DMS 273 (cell line): ENCODE results near the gene GTF2B.
A peak's percentile ranks its signal among the peaks of the same experiment; 100 is the strongest.
"Not testable (repeated sequence)": the region's sequence is repeated elsewhere in the genome, so short reads cannot be mapped to it uniquely, and the experiment has no call there.

ENCODE experiments used
- DNase-seq: peaks from one replicate; lab custom pipeline; 2025; ENCODE audit not compliant: unreplicated experiment; lab: John Stamatoyannopoulos, UW

The GTF2B gene

GRCh38 chr1:88891318-88891950 lies at the start of gene GTF2B:
Gene GTF2B, minus strand, starts transcription at chr1:88891567. Its CDS starts 68 bp downstream, at chr1:88891499.
- peak; percentile 93 for DNase-seq

- DNase-seq: not testable (repeated sequence)
Observed at GRCh38 chr1:88938528-88938927, 47.2 kb upstream of the GTF2B start.

- no peak for DNase-seq
Observed at GRCh38 chr1:88936760-88937342, 45.5 kb upstream of the GTF2B start.

GRCh38 chr1:88936223-88936523 lies 44.8 kb upstream of the GTF2B start:
- DNase-seq: no peak

- peak; percentile 45 for DNase-seq
Observed at GRCh38 chr1:88935522-88936222, 44.3 kb upstream of the GTF2B start.

GRCh38 chr1:88930176-88930575 lies 38.8 kb upstream of the GTF2B start:
- DNase-seq: not testable (repeated sequence)

- DNase-seq: no peak
Observed at GRCh38 chr1:88923224-88923623, 31.9 kb upstream of the GTF2B start.

GRCh38 chr1:88922214-88922613 lies 30.8 kb upstream of the GTF2B start:
- DNase-seq: peak; percentile 30

- DNase-seq: no peak
Observed at GRCh38 chr1:88920845-88921244, 29.5 kb upstream of the GTF2B start.

GRCh38 chr1:88917321-88918025 lies 26.1 kb upstream of the GTF2B start:
- DNase-seq: no peak

- no peak for DNase-seq
Observed at GRCh38 chr1:88916883-88917282, 25.5 kb upstream of the GTF2B start.

GRCh38 chr1:88911800-88912199 lies 20.4 kb upstream of the GTF2B start:
- DNase-seq: not testable (repeated sequence)

- DNase-seq: no peak
Observed at GRCh38 chr1:88911161-88911560, 19.8 kb upstream of the GTF2B start.

GRCh38 chr1:88910401-88910800 lies 19.0 kb upstream of the GTF2B start:
- no peak for DNase-seq

- DNase-seq: no peak
Observed at GRCh38 chr1:88900883-88901282, 9.5 kb upstream of the GTF2B start.

GRCh38 chr1:88897070-88897730 lies 5.8 kb upstream of the GTF2B start:
- DNase-seq: no peak

- peak; percentile 54 for DNase-seq
Observed at GRCh38 chr1:88892357-88892877, 1.1 kb upstream of the GTF2B start.

GRCh38 chr1:88891951-88892340 lies 579 bp upstream of the GTF2B start:
- no peak for DNase-seq

- DNase-seq: peak; percentile 58
Observed at GRCh38 chr1:88890791-88891317, 513 bp downstream of the GTF2B start.

- no peak for DNase-seq
Observed at GRCh38 chr1:88890131-88890530, 1.2 kb downstream of the GTF2B start.

- no peak for DNase-seq
Observed at GRCh38 chr1:88888750-88889149, 2.6 kb downstream of the GTF2B start.
